SKM-1 (cell line): ENCODE results near the gene IYD.
"Not testable (repeated sequence)": the region's sequence is repeated elsewhere in the genome, so short reads cannot be mapped to it uniquely, and the experiment has no call there.

Source experiments
- DNase-seq: peaks from one replicate; lab custom pipeline; 2025; ENCODE audit not compliant: unreplicated experiment; lab: John Stamatoyannopoulos, UW

Gene IYD

DNA sequence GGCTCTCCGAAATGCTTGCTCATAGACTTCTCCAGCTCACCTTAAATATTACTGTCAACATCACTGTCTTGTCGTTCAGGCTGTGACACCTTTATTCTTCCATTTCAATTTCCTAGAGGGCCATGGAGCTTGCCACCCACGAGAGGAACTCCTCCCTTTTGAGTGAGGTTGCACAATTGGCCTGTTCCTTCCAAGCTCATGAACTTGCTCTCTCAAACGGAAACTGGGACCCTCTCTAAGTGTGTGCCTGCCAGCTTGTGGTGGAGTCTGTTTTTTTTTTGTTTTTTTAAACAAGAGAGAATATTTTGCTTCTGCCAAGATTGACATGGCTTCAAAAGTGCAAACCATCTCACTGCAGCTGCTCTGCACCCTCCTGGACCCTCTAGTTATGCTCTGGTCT lies 19.3 kb upstream of the IYD start:
- no peak for DNase-seq

DNA sequence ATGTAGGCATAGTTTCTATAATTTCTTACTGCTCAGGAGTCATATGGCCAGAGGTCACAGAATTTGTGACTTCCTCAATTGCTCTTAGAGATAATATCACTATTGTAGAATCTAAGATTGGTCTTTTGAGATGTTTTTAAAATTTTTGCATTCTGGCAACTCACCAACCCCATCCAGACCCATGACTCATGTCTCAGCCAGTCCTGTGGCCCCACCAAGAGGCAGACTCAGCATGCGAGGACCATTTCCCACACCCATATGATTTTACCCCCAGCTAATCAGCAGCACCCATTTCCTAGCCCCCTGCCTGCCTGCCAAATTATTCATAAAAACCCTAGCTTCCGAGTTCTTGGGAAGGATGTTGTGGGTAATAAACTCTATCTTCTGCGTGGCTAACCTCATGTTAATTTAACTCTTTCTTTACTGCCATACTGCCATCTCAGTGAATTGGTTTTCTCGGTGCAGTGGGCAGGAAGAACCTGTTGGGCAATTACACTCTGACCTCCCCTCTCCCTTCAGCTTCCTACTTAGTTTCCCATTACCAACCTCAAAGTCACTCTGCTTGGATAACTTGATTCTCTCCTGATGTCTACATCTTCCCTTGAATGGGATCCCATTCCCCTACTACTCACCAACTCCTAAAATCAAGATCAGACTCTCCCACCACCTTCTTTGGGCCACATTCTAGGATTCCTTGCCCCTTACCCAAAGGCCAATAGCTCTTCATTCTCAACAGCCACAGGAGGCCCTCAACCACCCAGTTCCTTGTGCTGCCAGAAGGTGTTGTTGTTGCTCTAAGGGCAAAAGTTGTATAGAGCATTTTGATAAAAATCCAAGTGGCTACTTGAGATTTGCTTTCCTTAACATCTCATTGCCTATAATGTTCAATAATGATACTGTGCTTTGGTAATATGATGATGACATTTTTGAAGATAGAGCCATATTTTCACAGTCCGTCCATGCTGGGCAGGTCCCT lies 16.2 kb upstream of the IYD start:
- no peak for DNase-seq

DNA sequence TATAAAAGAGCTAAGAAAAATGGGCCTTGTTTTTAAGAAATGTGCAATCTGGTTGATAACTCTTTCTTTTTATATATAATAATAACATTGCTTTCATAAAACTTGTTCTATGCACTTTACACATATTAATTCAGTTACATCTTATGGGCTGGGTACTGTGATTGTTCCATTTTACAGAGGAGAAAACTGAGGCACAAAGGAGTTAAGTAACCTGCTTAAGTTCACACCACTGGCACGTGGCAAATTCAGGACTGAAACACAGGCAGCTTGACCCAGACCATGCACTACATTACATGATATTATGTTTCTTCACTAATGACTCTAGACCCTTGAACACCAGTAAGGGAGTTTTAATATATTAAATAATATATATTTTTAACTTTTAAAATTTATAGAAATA lies 15.4 kb upstream of the IYD start:
- DNase-seq: no peak

DNA sequence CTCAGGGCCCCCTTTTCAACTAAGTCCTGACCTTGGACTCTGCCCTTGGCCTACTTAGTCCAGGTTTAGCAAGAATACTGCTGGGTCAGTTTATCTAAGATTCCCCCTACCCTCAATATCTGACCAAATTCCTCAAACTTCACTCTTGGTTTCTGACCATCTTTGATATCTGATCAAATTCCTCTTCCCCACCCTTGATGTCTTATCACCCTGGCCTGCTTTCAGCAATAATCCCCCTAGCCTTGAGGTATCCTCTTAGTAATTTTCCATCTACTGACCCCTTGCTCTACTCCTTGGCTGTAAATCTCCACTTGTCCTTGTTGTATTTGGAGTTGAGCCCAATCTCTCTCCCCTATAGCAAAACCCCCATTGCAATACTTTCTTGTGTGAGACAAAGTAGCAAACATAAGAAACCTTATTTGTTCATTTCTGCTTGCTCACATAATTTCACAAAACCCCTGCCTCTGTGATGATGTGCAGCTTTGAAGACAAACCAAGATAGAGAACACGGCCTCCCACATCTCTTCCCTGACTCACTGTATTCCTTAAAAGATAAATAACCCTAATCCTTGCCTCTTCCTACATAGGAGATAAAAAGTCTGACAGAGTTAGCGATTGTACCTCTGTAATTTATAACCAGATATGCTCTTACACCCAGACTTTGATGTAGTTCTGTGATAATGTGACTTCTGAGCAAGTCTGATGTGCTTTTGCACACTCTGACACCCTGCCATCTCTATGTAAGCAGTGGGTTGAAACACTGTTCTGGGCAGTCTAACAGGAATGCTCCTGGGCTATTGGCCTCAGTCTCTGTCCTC lies 13.8 kb upstream of the IYD start:
- DNase-seq: no peak

DNA sequence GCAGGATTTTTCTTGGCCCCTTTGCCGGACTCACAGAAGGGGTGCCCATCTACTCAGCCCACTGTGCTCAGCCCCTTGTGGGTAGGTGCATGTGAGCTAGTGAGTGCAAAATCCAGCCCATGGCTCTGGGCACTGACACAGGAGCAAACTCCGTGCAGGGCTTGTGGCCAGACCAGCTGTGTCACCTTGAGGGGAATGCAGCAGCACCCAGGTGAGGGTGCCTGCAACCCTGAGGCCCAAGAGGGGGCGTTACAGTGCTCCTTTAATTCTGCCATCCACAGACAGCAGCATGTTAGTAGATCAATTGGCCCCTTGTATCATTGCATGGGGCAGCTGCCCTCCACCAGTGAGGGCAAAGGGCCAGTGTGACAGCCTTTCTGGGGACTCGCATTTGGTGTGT lies 12.9 kb upstream of the IYD start:
- no peak for DNase-seq

DNA sequence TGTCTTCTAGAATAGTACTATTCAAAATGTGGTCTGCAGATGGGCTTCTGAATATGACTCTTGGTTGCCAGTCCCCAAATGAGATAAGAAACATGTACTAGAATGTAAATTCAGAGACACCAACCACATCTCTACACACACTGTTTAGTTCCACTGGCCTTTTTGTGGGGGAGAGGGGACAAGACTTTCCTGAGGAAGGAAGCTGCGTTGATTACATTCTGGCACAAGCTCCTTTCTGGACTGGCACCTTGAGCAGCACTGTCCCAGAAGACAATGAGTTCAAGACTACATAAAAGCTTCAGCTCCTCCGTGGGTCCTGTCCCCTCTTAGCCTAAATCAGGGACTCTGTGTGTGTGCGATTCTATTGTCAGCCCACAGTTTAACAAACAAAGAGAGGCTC lies 6.9 kb upstream of the IYD start:
- no peak for DNase-seq

DNA sequence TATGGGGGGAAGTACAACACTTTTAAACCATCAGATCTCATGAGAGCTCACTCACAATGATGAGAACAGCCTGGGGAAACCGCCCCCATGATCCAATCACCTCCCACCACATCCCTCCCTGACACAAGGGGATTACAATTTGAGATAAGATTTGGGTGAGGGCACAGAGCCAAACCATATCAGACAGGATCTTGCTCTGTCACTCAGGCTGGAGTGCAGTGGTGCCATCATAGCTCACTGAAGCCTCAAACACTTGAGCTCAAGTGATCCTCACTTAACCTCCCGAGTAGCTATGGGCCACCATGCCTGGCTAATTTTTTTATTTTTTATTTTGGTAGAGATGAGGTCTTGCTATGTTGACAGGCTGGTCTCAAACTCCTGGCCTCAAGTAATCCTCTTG lies 5.1 kb upstream of the IYD start:
- DNase-seq: no peak

DNA sequence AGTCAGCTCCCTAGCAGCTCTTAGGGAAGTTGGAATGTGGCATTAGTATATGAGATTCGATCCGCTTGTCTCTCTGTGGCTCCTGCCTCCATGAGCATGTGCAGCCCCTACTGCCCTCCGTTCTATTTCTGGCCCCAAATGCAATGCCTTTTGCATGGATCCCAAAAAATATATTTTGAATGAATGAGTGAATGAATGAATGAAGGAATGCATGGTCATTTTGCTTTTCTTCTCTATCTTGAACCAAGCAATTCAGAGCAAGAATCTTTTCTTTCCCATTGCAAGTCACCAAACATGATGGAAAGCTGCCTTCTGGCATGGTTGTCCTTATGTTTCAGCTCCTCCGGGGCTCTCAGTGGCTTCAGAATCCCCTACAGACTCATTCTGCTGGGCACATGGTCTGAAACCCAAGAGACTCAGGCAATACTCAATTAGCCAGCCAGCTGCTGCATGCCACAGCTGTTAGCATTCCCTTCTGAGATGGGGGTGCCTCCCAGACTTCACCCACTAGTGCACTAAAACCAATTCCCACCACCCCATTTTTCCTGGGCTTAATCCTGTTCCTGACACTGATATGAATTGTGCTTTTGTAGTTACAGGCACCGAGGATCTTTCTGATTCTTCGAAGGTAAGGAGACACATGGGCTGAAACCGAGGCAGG lies 2.6 kb upstream of the IYD start:
- DNase-seq: no peak

DNA sequence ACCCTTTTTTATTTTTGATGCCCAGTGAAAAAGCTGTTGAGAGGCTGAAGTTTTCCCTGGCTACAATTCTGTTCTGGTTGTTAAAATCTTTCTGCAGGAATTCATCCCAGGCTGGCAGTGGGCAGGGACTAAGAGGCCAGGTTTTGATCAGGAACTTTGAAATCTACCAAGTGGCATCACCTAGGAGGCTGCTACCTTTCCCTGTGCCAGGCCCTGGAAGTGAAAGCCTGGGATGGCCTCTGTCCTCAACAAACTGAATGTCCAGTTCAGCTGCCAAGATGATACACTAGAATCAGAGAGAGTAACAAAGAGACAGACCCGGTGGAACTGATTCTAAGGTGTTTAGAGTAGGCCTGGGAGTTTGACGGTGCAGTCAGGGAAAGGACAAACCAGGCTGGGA lies 596 bp downstream of the IYD start:
- DNase-seq: no peak

DNA sequence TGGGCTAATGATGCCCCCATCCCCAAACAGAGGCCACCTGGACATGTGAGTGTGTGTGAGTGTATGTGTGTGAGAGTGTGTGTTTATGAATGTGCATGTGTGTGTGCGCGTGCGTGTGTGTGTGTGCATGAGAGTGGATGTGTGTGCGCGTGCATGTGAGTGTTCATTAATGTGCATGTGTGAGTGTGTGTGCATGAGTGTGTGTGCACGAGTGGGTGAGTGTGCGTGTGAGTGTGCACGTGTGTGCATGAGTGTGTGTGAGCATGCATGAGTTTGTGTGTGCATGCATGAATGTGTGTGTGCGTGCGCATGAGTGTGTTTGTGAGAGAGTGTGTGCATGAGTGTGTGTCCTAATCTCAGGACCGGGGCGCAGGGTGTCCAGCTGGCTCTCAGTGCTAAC lies 1.3 kb downstream of the IYD start:
- no peak for DNase-seq

DNA sequence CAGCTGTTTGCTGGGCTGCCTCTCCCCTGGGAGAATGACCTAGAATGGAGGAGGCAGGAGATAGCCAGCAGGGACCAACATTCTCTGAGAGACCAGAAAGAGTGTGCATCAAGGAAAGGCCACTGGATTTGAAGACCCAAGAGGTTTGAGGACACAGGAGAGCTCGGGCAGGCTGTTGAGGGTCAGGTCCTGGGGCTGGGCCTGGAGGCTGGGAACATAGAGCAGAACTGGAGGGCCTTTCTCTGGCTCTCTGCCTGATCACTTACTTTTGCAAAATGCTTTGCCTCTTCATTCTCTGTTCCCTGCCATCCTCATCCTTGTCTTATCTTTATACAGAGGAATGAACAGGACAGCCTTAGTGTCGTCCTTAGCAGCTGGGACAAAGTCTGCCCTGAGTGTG lies 2.5 kb downstream of the IYD start:
- no peak for DNase-seq

DNA sequence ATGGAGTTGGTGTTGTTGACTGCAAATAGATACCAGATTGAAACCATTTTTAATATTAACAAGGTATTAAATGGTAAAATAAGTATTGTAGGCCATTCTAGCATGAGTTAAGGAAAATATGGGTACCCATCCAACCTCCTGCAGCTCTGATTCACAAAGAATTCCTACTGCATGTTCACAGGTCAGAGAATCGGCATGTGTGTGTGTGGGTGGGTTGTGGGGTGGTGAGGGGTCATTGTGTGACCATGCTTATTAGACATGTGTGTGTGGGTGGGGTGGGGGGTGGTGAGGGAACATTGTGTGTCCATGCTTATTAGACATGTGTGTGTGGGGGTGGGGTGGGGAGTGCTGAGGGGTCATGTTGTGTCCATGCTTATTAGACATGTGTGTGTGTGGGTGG lies 3.2 kb downstream of the IYD start:
- DNase-seq: no peak

DNA sequence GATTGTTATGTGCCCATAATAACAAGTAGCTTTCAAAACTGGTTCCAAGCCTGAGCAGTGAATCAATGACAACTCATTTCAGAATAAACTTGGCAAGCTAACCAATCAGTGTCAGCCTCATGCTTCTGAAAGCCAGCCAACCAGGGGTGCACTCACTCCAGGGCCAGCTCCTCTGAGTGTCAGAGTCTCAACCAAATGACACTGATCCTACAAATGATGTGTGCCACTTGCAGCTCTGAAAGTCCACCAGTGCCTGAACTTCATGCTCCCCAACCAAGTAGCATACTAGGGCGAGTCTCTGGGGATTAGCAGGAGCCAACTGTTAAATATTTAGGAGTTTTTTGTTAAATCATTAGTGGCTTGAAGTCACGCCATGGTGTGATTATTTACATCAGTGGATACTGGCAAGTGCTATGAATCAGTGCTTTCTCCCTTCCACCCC lies 4.5 kb downstream of the IYD start:
- DNase-seq: no peak

DNA sequence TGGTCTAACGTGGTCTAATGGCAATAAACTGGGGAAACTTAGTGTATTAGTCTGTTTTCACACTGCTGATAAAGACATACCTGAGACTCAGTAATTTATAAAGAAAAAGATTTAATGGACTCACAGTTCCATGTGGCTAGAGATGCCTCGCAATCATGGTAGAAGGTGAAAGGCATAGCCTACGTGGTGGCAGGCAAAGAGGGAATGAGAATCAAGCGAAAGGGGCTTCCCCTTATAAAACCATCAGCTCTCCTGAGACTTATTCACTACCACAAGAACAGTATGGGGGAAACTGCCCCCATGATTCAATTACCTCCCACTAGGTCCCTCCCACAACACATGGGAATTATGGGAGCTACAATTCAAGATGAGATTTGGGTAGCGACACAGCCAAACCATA lies 5.5 kb downstream of the IYD start:
- DNase-seq: not testable (repeated sequence)

DNA sequence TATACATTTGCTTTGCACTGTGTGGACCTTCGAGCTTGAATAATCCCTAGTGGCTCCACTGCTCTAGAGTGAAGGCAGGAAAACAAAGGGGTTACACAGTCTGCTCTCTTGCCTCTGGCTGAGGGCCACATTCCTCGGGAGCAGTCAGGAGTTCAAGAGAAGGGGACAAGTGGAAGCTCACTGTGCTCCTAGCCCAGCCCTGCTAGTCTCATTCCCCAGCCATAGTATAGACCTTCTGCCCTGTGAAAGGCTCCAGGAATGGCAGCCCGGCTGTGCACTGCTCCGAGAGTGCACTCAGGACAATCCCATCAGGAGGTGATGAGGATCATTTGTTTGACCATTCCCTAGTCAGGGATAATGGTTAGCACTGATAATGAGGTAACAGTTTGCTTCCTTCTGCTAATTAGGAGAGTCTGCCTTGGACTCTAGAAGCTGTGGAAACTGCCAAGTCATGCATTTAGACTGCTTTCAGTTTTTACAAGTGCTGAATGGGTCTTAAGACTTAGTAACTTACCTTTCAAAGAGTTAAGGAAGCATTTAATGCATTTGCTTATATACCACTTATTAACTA lies 8.5 kb downstream of the IYD start:
- no peak for DNase-seq

DNA sequence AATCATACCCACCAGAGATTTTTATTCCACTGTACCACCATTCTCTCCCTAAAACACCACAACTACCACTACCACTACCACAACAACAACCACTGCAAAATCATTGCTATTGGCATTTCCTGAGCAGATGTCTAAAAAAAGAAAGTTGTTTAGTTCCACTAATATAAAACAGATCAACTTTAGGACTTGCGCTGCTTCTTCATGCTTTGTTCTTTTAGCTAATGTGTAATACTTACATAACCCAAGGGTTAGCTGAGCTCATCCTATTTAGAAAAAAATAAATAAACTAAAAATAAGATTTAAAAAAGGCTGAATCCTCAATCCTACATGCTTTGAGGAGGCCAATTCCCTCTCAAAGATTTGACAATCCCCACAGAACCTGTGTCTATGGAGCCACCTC lies 11.4 kb downstream of the IYD start:
- DNase-seq: no peak

DNA sequence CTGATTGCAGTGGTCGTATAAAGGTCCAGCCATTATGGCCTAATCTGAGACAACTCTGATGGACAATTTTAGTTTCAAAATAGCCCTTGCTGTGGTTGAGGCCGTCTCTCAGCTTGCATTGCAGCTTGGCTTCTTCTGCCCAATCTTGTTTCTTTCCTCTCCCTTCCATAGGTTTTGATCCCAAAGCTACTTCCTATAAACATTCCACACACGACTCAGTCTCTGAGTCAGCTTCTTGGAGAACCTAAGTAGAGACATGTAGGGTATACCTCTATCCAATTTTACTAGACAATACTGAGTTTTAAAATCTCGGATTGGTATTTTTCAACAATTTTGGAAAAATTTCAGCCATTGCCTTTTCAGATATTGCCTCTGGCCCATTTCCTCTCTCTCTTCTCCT lies 13.4 kb downstream of the IYD start:
- no peak for DNase-seq

DNA sequence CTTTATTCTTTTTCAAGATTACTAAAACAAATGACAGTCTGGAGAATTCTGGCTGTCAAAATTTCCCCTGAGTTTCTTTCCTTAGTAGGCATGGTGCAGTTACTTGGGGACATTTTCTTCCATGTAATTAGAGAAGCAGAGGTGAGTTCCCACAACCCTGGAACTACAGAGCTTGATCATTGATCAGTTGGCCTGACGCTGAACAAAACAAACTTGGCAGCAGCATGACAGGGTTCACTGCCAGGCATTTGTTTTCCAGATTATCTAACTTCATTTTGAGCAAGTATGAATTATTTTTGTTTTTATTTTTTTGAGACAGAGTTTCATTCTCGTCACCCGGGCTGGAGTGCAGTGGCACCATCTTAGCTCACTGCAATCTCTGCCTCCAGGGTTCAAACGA lies 22.6 kb downstream of the IYD start:
- DNase-seq: no peak

DNA sequence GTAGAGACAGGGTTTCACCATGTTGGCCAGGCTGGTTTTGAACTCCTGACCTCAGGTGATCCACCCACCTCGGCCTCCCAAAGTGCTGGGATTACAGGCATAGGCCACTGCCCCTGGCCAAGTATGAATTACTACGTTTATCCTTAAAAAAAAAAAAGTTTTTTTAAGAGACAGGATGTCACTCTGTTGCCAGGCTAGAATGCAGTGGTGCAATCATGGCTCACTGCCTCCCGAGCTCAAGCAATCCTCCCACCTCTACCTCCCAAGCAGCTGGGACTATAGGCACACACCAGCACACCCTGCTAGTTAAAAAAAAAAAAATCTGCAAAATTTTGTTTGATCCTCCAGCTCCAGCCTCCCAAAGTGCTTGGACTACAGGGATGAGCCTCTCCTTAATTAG lies 23.1 kb downstream of the IYD start:
- DNase-seq: no peak

DNA sequence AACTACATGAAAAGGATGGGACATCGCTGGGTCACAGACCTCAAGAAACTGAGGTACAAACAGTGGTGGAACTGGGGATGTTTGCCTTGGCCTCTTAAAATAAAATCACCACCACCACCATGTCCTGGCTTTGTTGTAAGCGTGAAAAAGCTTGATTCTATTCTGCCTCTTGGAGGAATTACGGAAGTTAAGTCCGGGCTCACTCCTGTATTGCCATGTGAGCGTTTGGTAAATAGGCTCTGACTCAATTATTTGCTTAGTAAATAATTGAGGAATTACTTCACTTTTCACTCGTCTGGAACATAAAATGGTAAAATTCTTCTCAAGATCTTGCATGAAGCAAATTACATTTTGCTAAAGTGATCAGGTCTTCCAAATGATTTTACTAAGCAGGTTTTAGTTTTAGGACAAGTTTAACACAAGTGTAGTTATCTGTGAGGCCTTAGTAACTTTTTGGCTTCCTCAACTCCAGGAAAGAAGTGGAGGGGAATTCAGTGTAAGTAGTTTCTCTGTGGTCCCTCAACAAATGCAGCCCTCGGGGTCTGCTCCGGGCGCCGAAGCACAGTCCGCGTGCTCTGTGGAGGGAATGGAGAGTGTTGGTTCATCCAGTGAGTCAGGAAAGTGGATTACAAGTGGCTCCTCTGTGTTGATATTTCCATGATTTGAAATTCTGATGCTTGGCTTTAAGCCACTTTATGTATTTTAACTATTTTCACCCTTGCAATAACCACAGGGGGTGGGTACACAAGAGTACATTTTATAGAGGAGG lies 23.8 kb downstream of the IYD start:
- no peak for DNase-seq
